Vagina (tissue), 2 donors: ENCODE results near the gene WNT2.

Experiments used
- POLR2A ChIP-seq, 2 donors: fragments of 450-650 bp; IDR thresholded peaks; one replicate each; pipeline ENCODE4 v1.6.1; 2017; ENCODE audit warnings: antibody characterized with exemption in 2 of 2, mild to moderate bottlenecking in 2 of 2, moderate library complexity in 2 of 2
- TF ChIP-seq, protein P1 (sequence below), 3 experiments: fragments of 450-650 bp in 2 of 3; fragments of 200-600 bp in 1 of 3; sonication (generic) in 1 of 3; IDR thresholded peaks; one replicate each; pipeline ENCODE4 v1.5.1; 2017 to 2019; ENCODE audit warnings: antibody characterized with exemption in 3 of 3, mild to moderate bottlenecking in 2 of 3, moderate library complexity in 2 of 3

DNA sequence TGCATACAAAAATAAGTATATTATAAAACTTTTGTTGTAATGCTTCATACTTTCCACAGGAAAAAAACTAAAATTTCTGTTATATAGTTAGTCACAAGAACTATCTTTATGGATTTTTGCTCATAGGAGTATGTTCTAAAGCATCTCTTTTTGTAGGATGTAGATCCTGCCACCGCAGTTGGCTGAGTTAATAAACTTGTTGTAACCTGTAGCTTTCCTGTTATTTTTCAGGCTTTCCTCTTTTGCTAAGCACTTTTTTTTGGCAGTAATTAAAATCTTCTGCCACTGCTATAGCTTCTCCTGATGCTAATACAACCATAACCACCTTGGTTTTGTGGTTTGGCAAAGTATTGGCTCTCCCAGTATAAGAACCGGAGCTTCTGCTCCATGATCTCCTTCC lies 60.3 kb downstream of the WNT2 start:
- TF ChIP-seq, protein P1, sequence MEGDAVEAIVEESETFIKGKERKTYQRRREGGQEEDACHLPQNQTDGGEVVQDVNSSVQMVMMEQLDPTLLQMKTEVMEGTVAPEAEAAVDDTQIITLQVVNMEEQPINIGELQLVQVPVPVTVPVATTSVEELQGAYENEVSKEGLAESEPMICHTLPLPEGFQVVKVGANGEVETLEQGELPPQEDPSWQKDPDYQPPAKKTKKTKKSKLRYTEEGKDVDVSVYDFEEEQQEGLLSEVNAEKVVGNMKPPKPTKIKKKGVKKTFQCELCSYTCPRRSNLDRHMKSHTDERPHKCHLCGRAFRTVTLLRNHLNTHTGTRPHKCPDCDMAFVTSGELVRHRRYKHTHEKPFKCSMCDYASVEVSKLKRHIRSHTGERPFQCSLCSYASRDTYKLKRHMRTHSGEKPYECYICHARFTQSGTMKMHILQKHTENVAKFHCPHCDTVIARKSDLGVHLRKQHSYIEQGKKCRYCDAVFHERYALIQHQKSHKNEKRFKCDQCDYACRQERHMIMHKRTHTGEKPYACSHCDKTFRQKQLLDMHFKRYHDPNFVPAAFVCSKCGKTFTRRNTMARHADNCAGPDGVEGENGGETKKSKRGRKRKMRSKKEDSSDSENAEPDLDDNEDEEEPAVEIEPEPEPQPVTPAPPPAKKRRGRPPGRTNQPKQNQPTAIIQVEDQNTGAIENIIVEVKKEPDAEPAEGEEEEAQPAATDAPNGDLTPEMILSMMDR (IDR thresholded peaks at IDR 0.05) = no peak
- no peak for TF ChIP-seq POLR2A (IDR thresholded peaks at IDR 0.05)
